OCI-LY3 (cell line): ENCODE measurements around the gene SAMD8.

Source experiments
- H2AFZ ChIP-seq: fragments of 200-600, 300-600 bp; shearing (Covaris generic); 2 replicates; pipeline ENCODE4 v1.6.0; 2014; ENCODE audit warnings: antibody characterized with exemption, low read depth, low read length
- H3K27ac ChIP-seq: fragments of 200-600, 300-600 bp; sonication (generic); 2 replicates; pipeline ENCODE4 v1.5.1; 2014; ENCODE audit warnings: mild to moderate bottlenecking, low read length, moderate library complexity, mixed read lengths
- H3K27me3 ChIP-seq: fragments of 200-600, 300-600 bp; sonication (generic); 2 replicates; pipeline ENCODE4 v1.6.1; 2014; ENCODE audit warnings: low read depth, low read length, mixed read lengths
- H3K36me3 ChIP-seq: fragments of 200-600, 300-600 bp; sonication (generic); replicated peaks from 2 replicates; pipeline ENCODE3; 2014; ENCODE audit warnings: low read depth, low read length, mixed read lengths
- H3K4me1 ChIP-seq: fragments of 300-600, 200-600 bp; sonication (generic); 2 replicates; pipeline ENCODE4 v1.6.1; 2014; ENCODE audit warnings: low read length, mixed read lengths
- H3K4me2 ChIP-seq: fragments of 200-600, 300-600 bp; sonication (generic); 2 replicates; pipeline ENCODE4 v1.6.1; 2014; ENCODE audit warnings: low read length, mixed read lengths
- H3K4me3 ChIP-seq: fragments of 300-600, 200-600 bp; sonication (generic); 2 replicates; pipeline ENCODE4 v1.5.1; 2014; ENCODE audit warnings: antibody characterized with exemption, mild to moderate bottlenecking, low read length, moderate library complexity
- H3K79me2 ChIP-seq: fragments of 300-600, 200-600 bp; shearing (Covaris generic); 2 replicates; pipeline ENCODE4 v1.6.1; 2014; ENCODE audit warnings: mild to moderate bottlenecking, low read length, mixed read lengths
- H3K9ac ChIP-seq: fragments of 300-600, 200-600 bp; shearing (Covaris generic); 2 replicates; pipeline ENCODE4 v1.6.0; 2014; ENCODE audit warnings: mild to moderate bottlenecking, low read length, moderate library complexity
- H3K9me3 ChIP-seq: fragments of 200-600, 300-600 bp; shearing (Covaris generic); 2 replicates; pipeline ENCODE4 v1.6.1; 2014; ENCODE audit warnings: low read length, mixed read lengths; ENCODE audit not compliant: insufficient read depth
- H4K20me1 ChIP-seq: fragments of 200-600, 300-600 bp; sonication (generic); 2 replicates; pipeline ENCODE4 v1.6.1; 2016; ENCODE audit warnings: low read length, mixed read lengths; ENCODE audit not compliant: insufficient read depth
- EZH2phosphoT487 ChIP-seq: fragments of 200-600 bp; shearing (Covaris generic); IDR thresholded peaks from 2 replicates; pipeline ENCODE4 v1.6.1; 2018; ENCODE audit warnings: antibody characterized with exemption, mixed run types, low read depth
- TF ChIP-seq, protein P1 (sequence below): fragments of 200-600, 300-600 bp; sonication (generic); IDR thresholded peaks from 2 replicates; pipeline ENCODE4 v1.5.1; 2014; ENCODE audit warnings: antibody characterized with exemption, low read length, low read depth

The SAMD8 gene

DNA sequence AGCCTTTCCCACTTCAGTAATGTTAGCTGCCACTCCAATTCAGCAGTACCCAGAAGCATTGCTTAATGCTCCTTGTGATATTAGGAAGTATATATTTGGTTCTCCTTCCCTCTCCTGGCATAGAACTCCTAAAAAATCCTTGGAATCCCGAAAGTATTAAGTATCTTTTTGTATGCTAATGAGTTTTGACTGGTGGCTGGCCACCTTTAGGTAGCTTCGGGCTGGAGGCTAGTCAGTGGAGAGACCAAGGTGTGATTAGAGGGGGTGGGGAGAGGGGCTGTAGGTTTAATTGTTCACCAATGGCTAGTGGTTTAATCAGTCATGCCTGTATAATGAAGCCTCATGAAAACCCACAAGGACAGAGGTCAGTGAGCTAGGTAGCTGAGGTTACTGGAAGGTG is 112.1 kb downstream of the SAMD8 start:
- TF ChIP-seq, protein P1, sequence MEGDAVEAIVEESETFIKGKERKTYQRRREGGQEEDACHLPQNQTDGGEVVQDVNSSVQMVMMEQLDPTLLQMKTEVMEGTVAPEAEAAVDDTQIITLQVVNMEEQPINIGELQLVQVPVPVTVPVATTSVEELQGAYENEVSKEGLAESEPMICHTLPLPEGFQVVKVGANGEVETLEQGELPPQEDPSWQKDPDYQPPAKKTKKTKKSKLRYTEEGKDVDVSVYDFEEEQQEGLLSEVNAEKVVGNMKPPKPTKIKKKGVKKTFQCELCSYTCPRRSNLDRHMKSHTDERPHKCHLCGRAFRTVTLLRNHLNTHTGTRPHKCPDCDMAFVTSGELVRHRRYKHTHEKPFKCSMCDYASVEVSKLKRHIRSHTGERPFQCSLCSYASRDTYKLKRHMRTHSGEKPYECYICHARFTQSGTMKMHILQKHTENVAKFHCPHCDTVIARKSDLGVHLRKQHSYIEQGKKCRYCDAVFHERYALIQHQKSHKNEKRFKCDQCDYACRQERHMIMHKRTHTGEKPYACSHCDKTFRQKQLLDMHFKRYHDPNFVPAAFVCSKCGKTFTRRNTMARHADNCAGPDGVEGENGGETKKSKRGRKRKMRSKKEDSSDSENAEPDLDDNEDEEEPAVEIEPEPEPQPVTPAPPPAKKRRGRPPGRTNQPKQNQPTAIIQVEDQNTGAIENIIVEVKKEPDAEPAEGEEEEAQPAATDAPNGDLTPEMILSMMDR: no peak
- TF ChIP-seq EZH2phosphoT487: no peak
- Histone ChIP-seq H3K4me3 (no peak overlapping the region), H3K4me1 (no peaks in the 10 kb centered on the region; the same call in 1 of the 2 replicates), H3K79me2 (peaks cover 76% of the 10 kb centered on the region), H3K27ac (no peak overlapping the region), H3K4me2 (no peak overlapping the region), H3K9ac (no peak overlapping the region), H3K36me3 (peaks cover 36% of the 10 kb centered on the region), H4K20me1 (peaks cover 17% of the 10 kb centered on the region), H3K9me3 (no peaks in the 10 kb centered on the region), H2AFZ (no peak overlapping the region), H3K27me3 (no peaks in the 10 kb centered on the region)

DNA sequence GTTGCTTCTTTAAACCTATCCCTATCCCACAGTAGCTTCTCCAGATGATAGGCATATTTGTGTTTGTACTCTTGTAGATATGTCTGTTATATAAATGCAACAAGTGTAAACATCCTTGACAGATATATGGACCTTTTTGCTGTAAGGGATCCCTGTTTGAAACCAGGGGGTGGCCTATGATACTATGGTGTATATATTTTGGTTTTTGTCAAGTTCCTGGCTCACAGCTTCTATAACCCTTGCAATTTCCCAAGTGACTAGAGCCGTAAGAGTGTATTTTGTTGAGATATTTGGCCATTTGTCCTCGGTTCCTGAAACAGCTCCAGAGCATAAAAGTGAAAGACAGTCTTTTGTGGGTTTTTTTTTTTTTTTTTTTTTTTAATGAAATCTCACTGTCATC is 114.6 kb downstream of the SAMD8 start:
- peaks cover 29% of the 10 kb centered on the region for H3K36me3 ChIP-seq
- H3K4me3 ChIP-seq: no peak overlapping the region
- H3K4me1 ChIP-seq: no peaks in the 10 kb centered on the region; the same call in 1 of the 2 replicates
- no peak overlapping the region for H2AFZ ChIP-seq
- no peaks in the 10 kb centered on the region for H3K27me3 ChIP-seq
- H4K20me1 ChIP-seq: peaks cover 22% of the 10 kb centered on the region
- no peak overlapping the region for H3K9ac ChIP-seq
- H3K79me2 ChIP-seq: peaks cover 78% of the 10 kb centered on the region
- H3K27ac ChIP-seq: no peak overlapping the region
- TF ChIP-seq EZH2phosphoT487: no peak
- TF ChIP-seq, protein P1: no peak
- no peak overlapping the region for H3K4me2 ChIP-seq
- no peaks in the 10 kb centered on the region for H3K9me3 ChIP-seq

DNA sequence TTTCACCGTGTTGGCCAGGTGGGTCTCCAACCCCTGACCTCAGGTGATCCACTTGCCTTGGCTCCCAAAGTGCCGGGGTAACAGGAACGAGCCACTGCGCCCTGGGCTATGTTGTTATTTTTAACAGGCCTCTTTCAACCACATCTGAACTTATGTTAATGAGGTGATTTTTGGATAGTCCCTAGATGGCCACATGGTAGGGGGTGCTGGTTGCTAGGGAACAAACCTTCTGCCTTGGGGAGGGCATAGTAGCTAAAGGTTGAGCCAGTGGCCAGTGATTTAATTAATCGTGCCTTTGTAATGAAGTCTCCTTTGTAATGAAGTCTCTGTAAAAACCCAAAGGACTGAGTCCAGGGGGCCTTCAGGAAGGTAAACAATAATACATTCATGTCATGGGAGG is 115.2 kb downstream of the SAMD8 start:
- no peak overlapping the region for H3K27ac ChIP-seq
- no peak overlapping the region for H3K9ac ChIP-seq
- no peak overlapping the region for H3K4me2 ChIP-seq
- H3K27me3 ChIP-seq: no peaks in the 10 kb centered on the region
- no peaks in the 10 kb centered on the region for H3K9me3 ChIP-seq
- H3K36me3 ChIP-seq: peaks cover 34% of the 10 kb centered on the region
- no peak overlapping the region for H2AFZ ChIP-seq
- H3K4me3 ChIP-seq: no peak overlapping the region
- TF ChIP-seq EZH2phosphoT487: no peak
- TF ChIP-seq, protein P1: no peak
- H4K20me1 ChIP-seq: peaks cover 22% of the 10 kb centered on the region
- no peaks in the 10 kb centered on the region; the same call in 1 of the 2 replicates for H3K4me1 ChIP-seq
- H3K79me2 ChIP-seq: peaks cover 73% of the 10 kb centered on the region

DNA sequence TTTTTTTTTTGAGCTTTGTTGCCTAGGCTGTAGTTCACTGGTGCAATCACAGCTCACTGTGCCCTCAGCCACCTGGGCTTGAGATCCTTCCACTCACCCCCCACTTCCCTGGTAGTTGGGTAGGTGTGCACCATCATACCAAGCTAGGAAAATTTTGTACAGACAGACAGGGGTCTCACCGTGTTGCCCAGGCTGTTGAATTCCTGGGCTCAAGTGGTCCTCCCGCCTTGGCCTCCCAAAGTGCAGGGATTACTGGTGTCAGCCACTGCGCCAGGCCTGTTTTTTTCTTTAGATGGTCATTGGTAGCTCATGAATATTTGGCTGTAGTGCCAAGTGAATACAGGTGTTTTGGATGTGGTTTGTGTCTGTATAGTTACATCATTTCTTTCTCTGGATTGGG is 116.8 kb downstream of the SAMD8 start:
- no peak overlapping the region for H3K9ac ChIP-seq
- peaks cover 59% of the 10 kb centered on the region for H3K79me2 ChIP-seq
- H3K4me2 ChIP-seq: no peak overlapping the region
- no peaks in the 10 kb centered on the region for H3K9me3 ChIP-seq
- no peaks in the 10 kb centered on the region for H3K27me3 ChIP-seq
- peaks cover 22% of the 10 kb centered on the region for H4K20me1 ChIP-seq
- H3K27ac ChIP-seq: no peak overlapping the region
- no peak overlapping the region for H3K4me3 ChIP-seq
- H3K36me3 ChIP-seq: peaks cover 36% of the 10 kb centered on the region
- no peak for TF ChIP-seq EZH2phosphoT487
- TF ChIP-seq, protein P1: no peak
- H3K4me1 ChIP-seq: no peaks in the 10 kb centered on the region; the same call in 1 of the 2 replicates
- H2AFZ ChIP-seq: no peak overlapping the region
